RCC 7860 (cell line): ENCODE measurements around the gene SHISA7.
"Not testable (repeated sequence)": the region's sequence is repeated elsewhere in the genome, so short reads cannot be mapped to it uniquely, and the experiment has no call there.

Source experiments
- DNase-seq: peaks from one replicate; pipeline ENCODE4 v3.0.0-alpha.2; 2015; ENCODE audit warnings: low spot score
- FAIRE-seq: peaks from 2 replicates; lab custom pipeline; 2012; peaks lifted over from hg19 to GRCh38; lab: Jason Lieb, UNC

Gene SHISA7

GRCh38 chr19:55421281-55421680 lies 21.8 kb downstream of the SHISA7 start:
- not testable (repeated sequence) for DNase-seq, FAIRE-seq

GRCh38 chr19:55419624-55420236 lies 23.4 kb downstream of the SHISA7 start:
- DNase-seq (no peak), FAIRE-seq (no peak)

GRCh38 chr19:55419103-55419502 lies 24.0 kb downstream of the SHISA7 start:
- FAIRE-seq = no peak
- DNase-seq = no peak

- FAIRE-seq (no peak), DNase-seq (peak; percentile 45)
These were observed 24.9 kb downstream of the SHISA7 start for GRCh38 chr19:55418185-55418584.

- FAIRE-seq (no peak), DNase-seq (no peak)
These were observed 32.9 kb downstream of the SHISA7 start for GRCh38 chr19:55410168-55410567.

- not testable (repeated sequence) for FAIRE-seq
These were observed 33.9 kb downstream of the SHISA7 start for GRCh38 chr19:55409179-55409578.

GRCh38 chr19:55408533-55408872 lies 34.6 kb downstream of the SHISA7 start:
- DNase-seq = no peak

More at GRCh38 chr19:55409179-55409578, 33.9 kb downstream of the SHISA7 start:
- not testable (repeated sequence) for DNase-seq

GRCh38 chr19:55407800-55408532 lies 35.1 kb downstream of the SHISA7 start:
- DNase-seq (peak; percentile 91), FAIRE-seq (peak; percentile 65)

More at GRCh38 chr19:55408533-55408872, 34.6 kb downstream of the SHISA7 start:
- FAIRE-seq = no peak

- FAIRE-seq, DNase-seq: not testable (repeated sequence)
These were observed 35.6 kb downstream of the SHISA7 start, which contains the start of gene UBE2S for GRCh38 chr19:55407550-55407799. UBE2S (minus strand) TSS chr19:55407788; CDS start chr19:55407589, 199 bp downstream.

GRCh38 chr19:55406826-55407549 lies 36.1 kb downstream of the SHISA7 start:
- peak; percentile 31 for DNase-seq
- FAIRE-seq = no peak

GRCh38 chr19:55406091-55406825 lies 36.8 kb downstream of the SHISA7 start:
- no peak for DNase-seq
- no peak for FAIRE-seq

- DNase-seq (no peak), FAIRE-seq (no peak)
These were observed 37.5 kb downstream of the SHISA7 start for GRCh38 chr19:55405638-55406037.

GRCh38 chr19:55402509-55402908 lies 40.6 kb downstream of the SHISA7 start:
- no peak for DNase-seq
- FAIRE-seq = no peak

GRCh38 chr19:55401390-55401789 lies 41.7 kb downstream of the SHISA7 start:
- not testable (repeated sequence) for FAIRE-seq, DNase-seq

GRCh38 chr19:55400281-55401087 lies 42.6 kb downstream of the SHISA7 start:
- DNase-seq (no peak), FAIRE-seq (no peak)

- FAIRE-seq = no peak
- DNase-seq = no peak
These were observed 44.7 kb downstream of the SHISA7 start for GRCh38 chr19:55398200-55398925.

GRCh38 chr19:55392820-55393761 lies 50.0 kb downstream of the SHISA7 start:
- FAIRE-seq (no peak), DNase-seq (no peak)
